HG03135 (cell line): Measurements from ENCODE around the gene MET.

Experiments used
- ATAC-seq: cut with Tn5 transposase; IDR thresholded peaks from one replicate; pipeline ENCODE4 v1.9.1; 2021; ENCODE audit warnings: mild to moderate bottlenecking, moderate library complexity; ENCODE audit not compliant: unreplicated experiment

The MET gene

GRCh38 chr7:116780521-116780920 is 108.5 kb downstream of the MET start:
- ATAC-seq, result no peak

- no peak for ATAC-seq
Measured at GRCh38 chr7:116780966-116781365, 109.0 kb downstream of the MET start.

- ATAC-seq, result no peak
Measured at GRCh38 chr7:116781584-116781983, 109.6 kb downstream of the MET start.

DNA sequence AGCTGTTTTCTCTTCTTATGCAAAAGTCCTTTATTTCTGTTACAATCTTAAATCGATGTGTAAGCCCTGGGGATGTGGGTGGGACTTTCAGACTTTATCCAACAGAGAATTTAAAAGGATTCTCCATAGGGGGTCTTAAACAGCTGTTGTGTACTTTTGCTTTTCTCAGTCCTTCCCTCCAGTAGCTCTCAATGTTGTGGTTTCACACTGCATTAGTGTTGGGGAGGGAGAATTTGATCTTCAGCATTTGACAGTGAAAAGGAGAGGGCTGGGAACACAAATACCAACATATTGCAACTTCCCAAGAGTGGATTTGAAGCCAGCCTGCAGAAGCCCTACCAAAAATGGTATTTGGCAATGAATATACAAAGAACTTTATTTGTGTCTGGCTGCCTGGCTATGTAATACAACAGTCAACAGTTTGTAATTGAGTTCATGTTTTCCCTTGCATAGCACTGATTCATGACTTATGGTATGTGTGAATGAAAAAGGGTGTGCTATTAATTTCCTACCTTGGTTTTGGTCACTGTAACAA is 110.2 kb downstream of the MET start:
- no peak for ATAC-seq

DNA sequence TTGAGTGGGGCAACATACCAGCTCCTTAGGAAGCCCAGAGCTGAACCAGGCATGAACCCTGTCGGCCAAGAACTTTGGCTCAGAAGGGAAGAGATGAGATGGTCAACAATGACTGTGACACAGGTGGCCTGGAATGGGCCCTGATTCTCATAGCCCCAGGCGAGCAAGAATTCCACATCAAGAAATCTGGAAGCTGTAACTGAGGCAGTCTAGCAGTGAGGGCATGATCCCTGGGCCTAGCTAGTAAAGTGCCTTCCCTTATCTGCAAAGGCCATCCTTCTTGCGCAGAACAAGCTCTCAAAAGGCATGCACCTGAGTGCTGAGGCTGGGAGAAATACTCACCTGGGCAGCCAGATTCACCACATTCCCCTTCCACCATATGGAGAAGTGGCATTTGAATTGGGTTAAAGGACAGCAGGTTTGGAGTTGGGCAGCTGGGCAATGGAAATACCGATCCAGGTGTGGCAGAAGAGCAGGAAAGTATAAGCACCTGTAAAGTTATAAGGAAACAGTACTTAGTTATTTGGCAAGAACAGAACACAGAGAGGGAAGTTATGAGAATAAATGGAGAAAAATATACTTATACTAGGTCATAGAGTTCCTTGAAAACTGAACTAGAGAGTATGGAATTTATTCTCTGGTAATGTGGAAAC is 111.8 kb downstream of the MET start:
- ATAC-seq, result no peak

DNA sequence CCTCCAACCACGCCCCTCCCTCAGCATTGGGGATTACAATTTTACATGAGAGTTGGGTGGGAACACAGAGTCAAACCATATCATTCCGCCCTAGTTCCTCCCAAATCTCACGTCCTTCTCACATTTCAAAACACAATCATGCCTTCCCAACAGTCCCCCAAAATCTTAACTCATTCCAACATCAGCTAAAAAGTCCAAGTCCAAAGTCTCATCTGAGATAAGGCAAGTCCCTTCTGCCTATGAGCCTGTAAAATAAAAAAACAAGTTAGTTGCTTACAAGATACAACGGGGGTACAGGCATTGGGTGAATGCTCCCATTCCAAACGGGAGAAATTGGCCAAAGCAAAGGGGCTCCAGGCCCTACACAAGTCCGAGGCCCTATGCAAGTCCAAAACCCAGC is 112.7 kb downstream of the MET start:
- no peak for ATAC-seq

DNA sequence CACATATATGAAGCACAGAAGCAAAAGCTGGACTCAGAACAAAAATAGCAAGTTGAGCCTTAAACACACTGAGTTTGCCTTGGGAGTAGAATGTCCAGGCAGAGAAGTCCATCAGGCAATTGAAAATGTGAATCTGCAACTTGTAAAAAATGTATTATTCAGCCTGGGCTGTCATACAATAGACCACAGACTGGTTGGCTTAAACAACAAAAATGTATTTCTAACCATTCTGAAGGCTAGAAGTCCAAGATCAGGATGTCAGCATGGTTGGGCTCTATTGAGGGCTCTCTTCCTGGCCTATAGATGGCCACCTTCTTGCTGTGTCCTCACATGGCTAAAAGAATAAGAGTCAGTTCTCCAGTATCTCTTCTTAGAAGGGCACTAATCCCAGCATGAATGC is 113.8 kb downstream of the MET start:
- ATAC-seq, result no peak

DNA sequence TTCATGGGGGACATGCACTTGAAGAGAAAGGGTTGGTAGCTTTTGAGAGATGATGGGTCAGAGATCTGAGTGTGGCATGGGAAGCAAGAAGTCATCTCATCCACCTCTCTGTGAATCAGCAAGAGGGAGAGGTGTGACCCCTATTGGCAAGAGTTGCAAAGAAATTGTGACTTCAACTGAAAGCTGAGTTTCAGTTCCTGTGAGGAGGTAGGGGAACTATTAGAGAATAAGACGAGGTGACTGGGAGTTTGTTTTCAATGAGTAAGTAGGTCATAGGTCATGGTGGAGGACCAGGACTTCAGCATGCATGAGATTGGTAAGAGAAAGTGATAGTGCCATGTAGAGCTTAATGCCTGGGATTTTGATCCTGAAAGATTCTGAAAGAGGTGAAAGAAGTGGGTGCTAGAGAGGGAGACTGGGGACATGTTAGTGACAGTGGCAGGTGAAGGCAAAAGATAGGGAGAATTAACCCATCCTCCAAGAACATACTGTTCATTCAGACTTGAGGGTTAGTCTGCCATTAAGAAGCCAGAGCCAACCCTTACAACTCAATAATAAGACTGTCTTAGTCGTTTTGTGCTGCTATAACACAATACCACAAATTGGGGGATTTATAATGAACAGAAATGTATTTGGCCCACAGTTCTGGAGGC is 114.9 kb downstream of the MET start:
- ATAC-seq, result peak; percentile 100

GRCh38 chr7:116787881-116788280 is 115.9 kb downstream of the MET start:
- ATAC-seq, result no peak

GRCh38 chr7:116788572-116789197 is 116.7 kb downstream of the MET start:
- no peak for ATAC-seq

DNA sequence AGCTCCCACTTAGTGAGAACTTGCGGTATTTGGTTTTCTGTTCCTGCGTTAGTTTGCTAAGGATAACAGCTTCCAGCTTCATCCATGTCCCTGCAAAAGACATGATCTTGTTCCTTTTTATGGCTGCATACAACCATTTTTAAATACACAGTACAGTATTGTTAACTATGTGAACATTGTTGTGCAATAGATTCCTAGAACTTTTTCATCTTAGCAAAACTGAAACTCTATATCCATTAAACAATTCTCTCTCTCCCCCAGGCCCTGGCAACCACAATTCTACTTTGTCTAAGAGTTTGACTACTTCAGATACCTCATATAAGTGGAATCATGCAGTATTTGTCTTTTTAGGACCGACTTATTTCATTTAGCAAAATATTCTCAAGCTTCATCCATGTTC is 118.0 kb downstream of the MET start:
- ATAC-seq, result no peak

DNA sequence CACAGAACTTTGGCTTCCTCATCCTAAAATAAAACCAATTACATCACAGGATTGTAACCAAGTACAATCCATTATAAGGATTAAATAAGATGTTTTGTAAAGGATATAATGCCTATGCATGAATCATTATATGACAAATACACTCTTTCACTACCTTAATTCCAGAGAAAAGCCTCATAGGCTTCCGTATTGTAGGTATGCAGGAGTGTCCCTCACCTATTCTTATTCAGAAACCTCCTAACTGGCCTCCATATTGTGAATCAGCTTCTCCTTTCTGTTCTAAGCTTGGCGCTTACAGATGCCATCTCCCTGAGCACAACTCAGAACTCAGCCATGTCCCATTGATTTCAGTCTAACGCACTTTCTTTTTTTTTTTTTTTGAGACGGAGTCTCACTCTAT is 120.8 kb downstream of the MET start:
- no peak for ATAC-seq

- ATAC-seq, result no peak
Measured at GRCh38 chr7:116793795-116794340, 121.9 kb downstream of the MET start.

DNA sequence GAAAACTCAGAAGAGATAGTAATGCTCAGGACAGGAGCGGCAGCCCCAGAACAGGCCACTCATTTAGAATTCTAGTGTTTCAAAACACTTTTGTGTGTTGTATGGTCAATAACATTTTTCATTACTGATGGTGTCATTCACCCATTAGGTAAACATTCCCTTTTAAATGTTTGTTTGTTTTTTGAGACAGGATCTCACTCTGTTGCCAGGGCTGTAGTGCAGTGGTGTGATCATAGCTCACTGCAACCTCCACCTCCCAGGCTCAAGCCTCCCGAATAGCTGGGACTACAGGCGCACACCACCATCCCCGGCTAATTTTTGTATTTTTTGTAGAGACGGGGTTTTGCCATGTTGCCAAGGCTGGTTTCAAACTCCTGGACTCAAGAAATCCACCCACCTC is 124.5 kb downstream of the MET start:
- ATAC-seq, result no peak

DNA sequence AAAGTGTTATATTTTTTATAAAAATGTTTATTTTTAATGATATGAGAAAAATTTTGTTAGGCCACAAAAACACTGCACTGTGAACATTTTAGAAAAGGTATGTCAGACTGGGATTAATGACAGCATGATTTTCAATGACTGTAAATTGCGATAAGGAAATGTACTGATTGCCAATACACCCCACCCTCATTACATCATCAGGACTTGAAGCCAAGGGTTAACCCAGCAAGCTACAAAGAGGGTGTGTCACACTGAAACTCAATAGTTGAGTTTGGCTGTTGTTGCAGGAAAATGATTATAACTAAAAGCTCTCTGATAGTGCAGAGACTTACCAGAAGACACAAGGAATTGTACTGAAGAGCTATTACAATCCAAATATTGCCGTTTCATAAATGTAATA is 125.6 kb downstream of the MET start:
- no peak for ATAC-seq

- no peak for ATAC-seq
Measured at GRCh38 chr7:116798232-116798631, 126.2 kb downstream of the MET start.

DNA sequence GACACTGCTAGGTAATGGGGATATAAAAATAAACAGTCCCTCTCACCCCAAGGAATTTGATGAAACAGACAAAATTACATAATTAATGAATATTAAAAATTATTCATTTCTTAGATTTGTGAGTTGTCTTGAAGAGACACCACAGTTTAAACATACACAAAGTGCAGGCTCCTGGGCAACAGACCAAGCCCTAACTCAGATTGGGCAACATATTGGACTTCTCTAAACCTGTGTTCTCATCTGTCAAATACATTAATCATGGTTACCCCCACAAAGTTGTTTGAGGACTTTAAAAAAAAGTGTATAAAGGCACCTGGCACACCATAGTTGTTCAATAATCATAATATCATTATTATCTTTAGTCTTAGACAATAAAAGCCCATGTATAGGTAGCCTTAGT is 127.9 kb downstream of the MET start:
- ATAC-seq, result no peak

DNA sequence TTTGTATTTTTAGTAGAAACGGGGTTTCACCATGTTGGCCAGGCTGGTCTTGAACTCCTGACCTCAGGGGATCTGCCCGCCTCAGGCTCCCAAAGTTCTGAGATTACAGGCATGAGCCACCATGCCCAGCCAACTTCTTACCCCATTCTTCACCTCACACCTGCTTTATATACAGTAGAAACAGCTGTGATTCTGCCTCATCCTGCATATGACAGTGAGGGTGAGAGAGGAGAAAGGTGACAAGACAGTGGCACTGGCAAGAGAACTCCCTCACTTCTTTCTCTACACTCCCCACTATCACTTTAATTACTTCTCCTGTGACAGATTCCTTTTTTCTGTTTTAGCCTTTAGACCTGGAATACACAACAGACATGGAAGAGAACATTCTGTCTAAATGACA is 128.6 kb downstream of the MET start:
- no peak for ATAC-seq

GRCh38 chr7:116801092-116801710 is 129.2 kb downstream of the MET start:
- ATAC-seq, result no peak

DNA sequence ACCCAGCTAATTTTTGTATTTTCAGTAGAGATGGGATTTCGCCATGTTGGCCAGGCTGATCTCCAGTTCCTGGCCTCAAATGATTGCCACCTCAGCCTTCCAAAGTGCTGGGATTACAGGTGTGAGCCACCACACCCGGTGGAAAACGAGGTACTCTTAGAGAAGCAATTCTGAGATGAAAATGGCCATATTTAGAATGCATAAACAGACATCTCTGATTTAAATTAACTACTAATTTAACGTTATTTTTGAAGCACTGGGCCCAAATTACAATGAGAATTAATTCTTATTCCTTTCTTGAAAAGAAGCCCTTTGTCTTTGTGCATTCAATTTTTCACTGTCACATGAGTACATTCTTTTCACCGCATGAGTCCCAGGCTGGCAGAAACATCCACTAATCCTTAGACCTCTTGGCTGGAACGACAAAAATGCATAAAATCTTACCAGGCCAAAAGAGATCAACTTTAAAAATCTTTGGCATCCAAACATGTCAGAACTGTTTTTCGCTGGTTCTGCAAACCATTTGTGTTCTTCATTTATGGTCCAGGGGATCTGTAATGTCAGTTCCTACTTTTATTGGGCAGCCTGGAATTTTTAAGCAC is 130.2 kb downstream of the MET start:
- ATAC-seq, result no peak

DNA sequence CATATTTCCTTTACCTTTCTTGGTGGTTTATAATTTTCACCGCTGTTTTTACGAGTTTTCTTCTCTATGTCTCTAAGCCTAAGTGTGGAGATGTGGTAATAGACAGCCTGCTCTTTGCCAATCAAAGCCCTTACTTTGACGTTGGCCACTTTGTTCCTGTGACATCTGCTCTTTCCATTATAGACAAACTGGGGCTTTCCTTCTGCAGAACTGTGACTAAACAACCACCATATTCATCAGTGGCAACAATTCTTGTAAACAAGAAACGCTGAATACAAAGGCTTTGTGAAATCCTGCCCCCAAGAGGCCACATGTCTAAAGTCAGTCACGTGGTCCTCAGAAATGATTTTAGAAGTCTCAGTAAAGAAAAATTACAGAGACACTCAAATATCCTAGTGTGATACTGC is 130.8 kb downstream of the MET start:
- ATAC-seq, result peak; percentile 90
